ENCODE data around the gene SPATS2. TPM values are rescaled to one million over a fixed set of nuclear protein-coding genes. Genes with fewer than 3 reads are reported as not detected.

SPATS2 gene
- total RNA-seq, 1 experiment from 2014 or later: 74.2 TPM

GRCh38 chr12:49341777-49342065 is 25.5 kb upstream of the SPATS2 start:
- ATAC-seq (no peak), DNase-seq (ENCODE audit: low read depth, low spot score) (no peak)
- Histone ChIP-seq H3K9me2 (ENCODE audit: insufficient read depth) (no peaks in the 10 kb centered on the region), H3K4me3 (replicated peaks in 1 of 2; ENCODE audit: low read depth in 1 of 2, low read length in 2 of 2) (0 out of 4 replicates have a peak overlapping the region, but pooled peaks of 1 of the 2 experiments have one; percentile 47), H4K20me1 (ENCODE audit: insufficient read depth) (no peaks in the 10 kb centered on the region), H3K9ac (ENCODE audit: low read length) (no peak overlapping the region), H3K4me2 (ENCODE audit: low read length) (peak overlapping the region; percentile 78), H3K27ac (ENCODE audit: low read depth, low read length) (no peak overlapping the region), H3K9me3 (ENCODE audit: control insufficient read depth in 1 of 2, insufficient read depth in 1 of 2, low read depth in 1 of 2, low read length in 2 of 2) (no peaks in the 10 kb centered on the region), H3K4me1 (ENCODE audit: control insufficient read depth in 1 of 2, insufficient read depth in 2 of 2, low read length in 2 of 2) (peaks cover 26 to 66% of the 10 kb centered on the region in 2 experiments), H2AFZ (ENCODE audit: low read depth, low read length, poor library complexity, severe bottlenecking) (peak overlapping the region; percentile 94), H3K27me3 (ENCODE audit: insufficient read depth, low read length) (no peaks in the 10 kb centered on the region), H3K36me3 (ENCODE audit: control insufficient read depth in 1 of 2, insufficient read depth in 2 of 2, low read length in 2 of 2) (no peaks in the 10 kb centered on the region), H3K79me2 (ENCODE audit: insufficient read depth, low read length) (no peaks in the 10 kb centered on the region)
- no TSS peak for BruUV-seq (replicated peaks)
- TF ChIP-seq MAX (IDR thresholded peaks at IDR 0.05) (no peak), SIN3A (IDR thresholded peaks at IDR 0.05; ENCODE audit: low read depth) (no peak), ATF3 (IDR thresholded peaks at IDR 0.05) (no peak)
- RAD21 ChIA-PET (ENCODE audit: low non-redundant PET in 1 of 2, low total read pairs in 2 of 2, uncharacterized antibody in 2 of 2, unreplicated experiment in 2 of 2): interaction anchor here in 1 of 2 experiments (1.3 kb wide), 1 partner anchor 10 kb away, joined by 4 read pairs; no protein-coding TSS in a partner anchor
- POLR2A ChIA-PET: interaction anchor here (1.2 kb wide), 1 partner anchor 33 kb away, joined by 3 read pairs; no protein-coding TSS in a partner anchor
- CTCF ChIA-PET: interaction anchor here (0.6 to 3.0 kb wide), 16 partner anchors 9 to 240 kb away, joined by 3 to 45 read pairs (median 5); partner anchors contain the start of gene TROAP
- intact Hi-C loops (cut with micrococcal nuclease): loop anchor here (1.0 to 2.0 kb wide), 3 partner anchors 43 to 76 kb away; partner anchors contain the start of gene TUBA1C

- ChIA-PET POLR2A (interaction anchor here (1.2 to 1.4 kb wide), 2 partner anchors 33 to 77 kb away, joined by 3 read pairs; no protein-coding TSS in a partner anchor), CTCF (interaction anchor here (0.6 to 3.0 kb wide), 18 partner anchors 10 to 239 kb away, joined by 3 to 45 read pairs (median 4); partner anchors contain the start of gene TROAP), RAD21 (ENCODE audit: low non-redundant PET in 1 of 2, low total read pairs in 2 of 2, uncharacterized antibody in 2 of 2, unreplicated experiment in 2 of 2) (interaction anchor here in 1 of 2 experiments (1.3 kb wide), 1 partner anchor 11 kb away, joined by 4 read pairs; no protein-coding TSS in a partner anchor)
- Histone ChIP-seq H4K20me1 (ENCODE audit: insufficient read depth) (no peaks in the 10 kb centered on the region), H2AFZ (ENCODE audit: low read depth, low read length, poor library complexity, severe bottlenecking) (peak overlapping the region; percentile 94), H3K4me1 (ENCODE audit: control insufficient read depth in 1 of 2, insufficient read depth in 2 of 2, low read length in 2 of 2) (peaks cover 32 to 68% of the 10 kb centered on the region in 2 experiments), H3K9me2 (ENCODE audit: insufficient read depth) (no peaks in the 10 kb centered on the region), H3K9me3 (ENCODE audit: control insufficient read depth in 1 of 2, insufficient read depth in 1 of 2, low read depth in 1 of 2, low read length in 2 of 2) (no peaks in the 10 kb centered on the region), H3K9ac (ENCODE audit: low read length) (peak overlapping the region; percentile 46), H3K27me3 (ENCODE audit: insufficient read depth, low read length) (no peaks in the 10 kb centered on the region), H3K4me3 (replicated peaks in 1 of 2; ENCODE audit: low read depth in 1 of 2, low read length in 2 of 2) (peak overlapping the region; percentile 35 to 47), H3K4me2 (ENCODE audit: low read length) (peak overlapping the region; percentile 78), H3K79me2 (ENCODE audit: insufficient read depth, low read length) (no peaks in the 10 kb centered on the region), H3K27ac (ENCODE audit: low read depth, low read length) (peak overlapping the region; percentile 28; the same call in 1 of the 2 replicates), H3K36me3 (ENCODE audit: control insufficient read depth in 1 of 2, insufficient read depth in 2 of 2, low read length in 2 of 2) (no peaks in the 10 kb centered on the region)
- ATAC-seq (peak; percentile 84), DNase-seq (ENCODE audit: low read depth, low spot score) (peak; percentile 79)
- BruUV-seq (replicated peaks): no TSS peak
- intact Hi-C loops (cut with micrococcal nuclease): loop anchor here (1.0 to 2.0 kb wide), 3 partner anchors 43 to 77 kb away; partner anchors contain the start of gene TUBA1C
- TF ChIP-seq FOSL1 (IDR thresholded peaks at IDR 0.05; ENCODE audit: low read depth) (no peak), POLR2AphosphoS5 (IDR thresholded peaks at IDR 0.05; ENCODE audit: low read depth, low read length) (0 out of 2 replicates have a peak, but pooled peaks have one; percentile 25), JUND (IDR thresholded peaks at IDR 0.05) (no peak), ZFX (IDR thresholded peaks at IDR 0.05) (peak; percentile 46; the same call in 1 of the 2 replicates), CEBPB (IDR thresholded peaks at IDR 0.05; ENCODE audit: low read depth) (no peak), SRF (IDR thresholded peaks at IDR 0.05; ENCODE audit: low read depth) (no peak), TCF7L2 (IDR thresholded peaks at IDR 0.05; ENCODE audit: borderline replicate concordance, extremely low read depth, insufficient read depth, insufficient read length) (no peak), EGR1 (IDR thresholded peaks at IDR 0.05; ENCODE audit: low read depth) (no peak), CBX3 (IDR thresholded peaks at IDR 0.05; ENCODE audit: low read depth) (no peak), REST (IDR thresholded peaks at IDR 0.05; ENCODE audit: low read depth) (no peak)
These were observed 25.0 kb upstream of the SPATS2 start for GRCh38 chr12:49342066-49342913.
